ENCODE results near the gene TAS2R5.
A peak's percentile ranks its signal among the peaks of the same experiment; 100 is the strongest.
"Not testable (repeated sequence)": the region's sequence is repeated elsewhere in the genome, so short reads cannot be mapped to it uniquely, and the experiment has no call there.

The TAS2R5 gene, protein sequence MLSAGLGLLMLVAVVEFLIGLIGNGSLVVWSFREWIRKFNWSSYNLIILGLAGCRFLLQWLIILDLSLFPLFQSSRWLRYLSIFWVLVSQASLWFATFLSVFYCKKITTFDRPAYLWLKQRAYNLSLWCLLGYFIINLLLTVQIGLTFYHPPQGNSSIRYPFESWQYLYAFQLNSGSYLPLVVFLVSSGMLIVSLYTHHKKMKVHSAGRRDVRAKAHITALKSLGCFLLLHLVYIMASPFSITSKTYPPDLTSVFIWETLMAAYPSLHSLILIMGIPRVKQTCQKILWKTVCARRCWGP

GRCh38 chr7:141789917-141790316, at the start of gene TAS2R5:
TSS of gene TAS2R5 (plus strand) at chr7:141790217. CDS start at chr7:141790362, 145 bp downstream.
- DNase-seq (ENCODE audit: low spot score): no peak

DNA sequence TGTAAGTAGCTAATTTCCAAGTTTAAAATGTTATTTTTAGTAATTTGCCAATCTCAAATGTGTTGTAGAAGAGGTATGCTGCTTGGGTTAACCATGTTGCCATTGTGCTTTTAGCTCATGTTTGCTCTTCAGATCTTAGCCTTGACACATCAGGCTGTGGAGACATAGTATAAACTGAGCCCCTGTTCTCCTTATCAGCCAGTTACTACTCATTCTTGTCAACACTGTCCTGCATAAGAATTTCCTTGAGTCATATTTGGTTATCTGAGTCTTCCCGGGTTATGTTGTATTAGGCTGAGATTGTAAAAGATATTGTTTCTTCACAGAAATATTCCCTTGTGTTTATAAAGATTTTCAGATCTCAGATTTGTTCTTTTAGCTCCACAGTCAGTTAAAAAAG, 47.8 kb upstream of the TAS2R5 start:
- DNase-seq (ENCODE audit: low spot score): no peak

GRCh38 chr7:141744131-141744530, 45.9 kb upstream of the TAS2R5 start:
- no peak for DNase-seq (ENCODE audit: low spot score)

GRCh38 chr7:141748396-141748795, 41.6 kb upstream of the TAS2R5 start:
- no peak for DNase-seq (ENCODE audit: low spot score)

- not testable (repeated sequence) for DNase-seq (ENCODE audit: low spot score)
Observed at GRCh38 chr7:141751904-141752303, 38.1 kb upstream of the TAS2R5 start.

DNA sequence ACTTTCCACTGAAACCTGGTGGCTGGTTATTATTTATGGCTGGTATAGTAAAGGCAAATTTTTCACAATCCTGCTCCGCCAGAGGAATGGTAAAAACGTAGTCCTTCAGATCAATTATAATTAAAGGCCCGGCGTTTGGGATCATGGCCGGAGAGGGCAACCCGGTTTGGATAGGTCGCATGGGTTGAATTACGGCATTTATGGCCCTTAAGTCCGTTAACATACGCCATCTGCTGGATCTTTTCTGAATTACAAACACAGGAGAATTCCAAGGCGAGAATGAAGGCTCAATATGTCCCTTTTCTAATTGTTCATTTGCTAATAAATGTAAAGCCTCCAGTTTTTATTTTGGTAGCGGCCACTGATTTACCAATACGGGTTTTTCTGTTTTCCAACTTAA, 37.4 kb upstream of the TAS2R5 start:
- no peak for DNase-seq (ENCODE audit: low spot score)

GRCh38 chr7:141754939-141755338, 35.1 kb upstream of the TAS2R5 start:
- DNase-seq (ENCODE audit: low spot score): peak; percentile 60

GRCh38 chr7:141763797-141764196, 26.2 kb upstream of the TAS2R5 start, which contains the start of gene TAS2R3:
TSS of gene TAS2R3 (plus strand) at chr7:141764097. CDS start at chr7:141764159, 62 bp downstream.
- DNase-seq (ENCODE audit: low spot score): no peak

- not testable (repeated sequence) for DNase-seq (ENCODE audit: low spot score)
Observed at GRCh38 chr7:141770083-141770583, 19.9 kb upstream of the TAS2R5 start.

GRCh38 chr7:141776374-141776773, 13.6 kb upstream of the TAS2R5 start, which contains the start of gene TAS2R4:
TSS of gene TAS2R4 (plus strand) at chr7:141776674. CDS start at chr7:141778489, 1,815 bp downstream.
- no peak for DNase-seq (ENCODE audit: low spot score)

GRCh38 chr7:141785706-141786552, 4.1 kb upstream of the TAS2R5 start:
- peak; percentile 84 for DNase-seq (ENCODE audit: low spot score)

DNA sequence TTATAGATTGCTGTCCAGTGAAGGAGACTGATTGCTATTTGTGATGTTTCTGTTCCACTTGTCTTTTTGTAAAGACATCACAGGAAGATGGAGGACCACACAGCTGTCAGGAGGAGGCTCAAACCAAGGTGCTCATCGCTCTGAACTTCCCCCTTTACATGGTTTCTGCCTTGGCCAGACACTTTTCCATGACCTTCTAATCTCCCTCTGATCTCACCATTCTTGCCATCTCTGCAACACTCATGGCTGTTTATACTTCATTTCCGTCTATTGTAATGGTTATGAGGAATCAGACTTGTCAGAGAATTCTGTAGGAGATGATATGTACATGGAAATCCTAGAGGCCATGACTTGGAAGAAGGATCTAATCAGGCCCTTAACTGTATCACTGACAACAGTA, 1.7 kb upstream of the TAS2R5 start:
- no peak for DNase-seq (ENCODE audit: low spot score)

DNA sequence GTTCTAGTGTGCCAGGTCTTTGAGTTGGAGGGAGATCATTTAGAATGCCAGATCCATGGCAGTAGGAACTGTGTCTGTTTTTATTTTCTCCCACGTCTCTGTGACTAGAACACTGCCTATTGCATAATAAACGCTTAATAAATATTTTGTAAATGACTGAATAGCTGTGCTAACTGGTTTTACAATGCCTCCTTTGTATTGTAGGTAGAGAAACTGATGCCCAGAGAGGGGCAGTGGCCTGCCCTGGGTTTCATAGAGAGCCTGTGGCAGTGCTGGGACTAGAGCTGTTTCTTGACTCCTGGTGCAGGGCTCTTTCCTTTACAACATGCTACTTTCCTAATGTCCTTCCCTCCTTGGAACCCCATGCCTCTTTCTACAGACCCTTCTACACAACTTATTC, 2.5 kb downstream of the TAS2R5 start:
- DNase-seq (ENCODE audit: low spot score): no peak

DNA sequence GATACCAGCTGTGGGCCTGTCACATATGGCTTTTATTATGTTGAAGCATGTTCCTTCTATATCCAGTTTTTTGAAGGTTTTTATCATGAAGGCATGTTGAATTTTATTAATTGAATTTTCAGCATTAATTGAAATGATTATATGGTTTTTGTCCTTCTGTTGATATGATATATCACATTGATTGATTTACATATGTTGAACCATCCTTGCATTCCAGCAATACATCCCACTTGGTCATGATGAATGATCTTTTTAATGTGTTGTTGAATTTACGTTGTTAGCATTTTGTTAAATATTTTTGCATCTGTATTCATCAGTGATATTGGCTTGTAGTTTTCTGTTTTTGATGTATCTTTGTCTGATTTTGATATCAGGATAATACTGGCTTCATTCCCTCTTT, 30.1 kb downstream of the TAS2R5 start:
- no peak for DNase-seq (ENCODE audit: low spot score)

GRCh38 chr7:141822432-141822831, 32.4 kb downstream of the TAS2R5 start:
- DNase-seq (ENCODE audit: low spot score): not testable (repeated sequence)

DNA sequence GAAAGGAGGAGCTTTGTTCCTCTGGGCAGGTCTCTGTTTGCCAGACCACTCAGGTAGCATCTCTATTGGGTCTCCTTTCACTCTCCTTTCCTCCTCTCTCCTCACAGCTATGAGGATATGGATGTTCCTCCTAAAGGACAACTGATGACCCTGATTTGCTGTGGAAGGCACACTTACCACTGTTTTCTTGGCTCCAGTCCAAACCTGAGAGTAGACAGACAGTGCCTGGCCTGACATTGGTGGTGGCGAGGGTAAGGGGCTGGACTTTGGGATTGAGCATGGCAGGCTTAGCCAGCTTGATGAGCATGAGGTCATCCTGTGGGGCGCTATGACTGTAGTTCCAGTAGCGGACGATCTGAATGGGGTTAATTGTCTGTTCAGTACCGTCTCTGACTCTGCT, 47.7 kb downstream of the TAS2R5 start:
- no peak for DNase-seq (ENCODE audit: low spot score)

DNA sequence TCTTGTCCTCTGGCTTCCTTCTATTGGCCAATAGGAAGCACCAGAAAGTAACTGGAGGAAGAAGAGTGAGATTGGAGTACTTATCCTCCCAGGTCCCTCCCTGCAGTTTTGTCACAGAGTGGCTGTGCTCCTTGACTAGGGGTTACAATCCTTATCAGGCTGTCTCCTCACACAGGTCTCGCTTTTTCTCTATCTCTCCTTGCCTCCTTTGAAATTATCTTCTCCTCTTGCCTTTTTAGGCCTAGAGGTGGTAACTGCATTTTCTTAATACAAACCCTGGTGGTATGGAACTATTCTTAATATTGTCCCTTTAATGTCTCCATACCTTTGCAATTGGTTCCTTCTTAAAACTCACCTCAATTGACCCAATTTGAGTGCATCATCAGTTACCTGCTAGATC, 48.6 kb downstream of the TAS2R5 start:
- DNase-seq (ENCODE audit: low spot score): no peak

DNA sequence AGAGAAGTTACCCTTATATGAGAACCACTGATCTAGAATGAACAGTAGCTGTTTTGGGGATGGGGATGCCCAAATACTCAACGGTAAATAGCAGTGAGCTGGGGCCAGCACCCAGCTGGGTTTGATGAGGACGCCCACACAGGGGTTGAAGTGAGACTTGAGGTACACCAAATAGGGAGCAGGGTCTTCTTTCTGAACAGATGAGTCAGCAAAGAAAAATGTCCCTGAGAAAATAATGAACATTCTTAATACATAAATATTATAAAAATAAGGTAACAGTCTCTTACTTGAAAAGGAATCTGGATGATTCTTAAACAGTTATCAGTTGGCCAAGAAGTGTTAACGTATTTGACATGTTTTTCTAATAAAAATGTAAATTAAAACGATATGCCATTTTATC, 49.2 kb downstream of the TAS2R5 start:
- no peak for DNase-seq (ENCODE audit: low spot score)

DNA sequence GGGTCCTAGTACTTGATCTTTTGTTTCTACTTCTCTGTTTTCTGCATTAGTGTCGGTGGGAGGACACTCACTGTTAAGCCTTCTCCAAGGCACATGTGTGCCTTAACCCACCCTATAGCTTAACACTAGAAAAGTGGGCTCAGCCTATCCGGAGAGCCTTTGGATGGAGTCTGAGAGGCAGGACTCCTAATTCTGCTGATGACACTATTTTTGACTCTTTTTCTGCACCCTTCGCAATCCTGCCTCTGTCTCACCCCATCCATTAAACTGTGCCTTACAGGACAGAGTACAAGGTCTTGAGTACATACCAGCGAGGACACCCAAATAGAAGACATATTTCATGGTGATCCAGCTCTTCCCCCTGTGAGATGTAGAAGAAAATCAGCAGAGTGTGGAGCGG, 50.7 kb downstream of the TAS2R5 start:
- no peak for DNase-seq (ENCODE audit: low spot score)
